Measurements from ENCODE around the gene P2RY12.

Gene P2RY12

GRCh38 chr3:151305060-151305774, 79.3 kb downstream of the P2RY12 start:
- peak; percentile 40 for DNase-seq

- peak; percentile 31 for DNase-seq
These were observed 80.8 kb downstream of the P2RY12 start for GRCh38 chr3:151303751-151304150.

- no peak for DNase-seq
These were observed 82.8 kb downstream of the P2RY12 start for GRCh38 chr3:151301787-151302186.

GRCh38 chr3:151300539-151300938, 84.0 kb downstream of the P2RY12 start:
- no peak for DNase-seq

- no peak for DNase-seq
These were observed 85.5 kb downstream of the P2RY12 start for GRCh38 chr3:151299006-151299405.

- DNase-seq: no peak
These were observed 87.1 kb downstream of the P2RY12 start for GRCh38 chr3:151297429-151297828.

GRCh38 chr3:151296226-151296625, 88.3 kb downstream of the P2RY12 start:
- DNase-seq: no peak

GRCh38 chr3:151293127-151293526, 91.4 kb downstream of the P2RY12 start:
- DNase-seq: no peak

GRCh38 chr3:151290673-151291072, 93.9 kb downstream of the P2RY12 start:
- no peak for DNase-seq

- DNase-seq: no peak
These were observed 95.1 kb downstream of the P2RY12 start for GRCh38 chr3:151289445-151289844.
